Activated naive CD4-positive, alpha-beta T cell (primary cell): ENCODE data around the gene NPAS2.

ENCODE experiments used
- DNase-seq, 4 experiments: peaks; one replicate each; lab custom pipeline; 2025; lab: John Stamatoyannopoulos, UW

The NPAS2 gene

GRCh38 chr2:100882645-100883613, 63.0 kb downstream of the NPAS2 start:
- no peak for DNase-seq

GRCh38 chr2:100884145-100884621, 64.2 kb downstream of the NPAS2 start:
- no peak for DNase-seq

GRCh38 chr2:100886085-100886484, 66.1 kb downstream of the NPAS2 start:
- DNase-seq: no peak

- DNase-seq: no peak
Observed at GRCh38 chr2:100887039-100887578, 67.2 kb downstream of the NPAS2 start.

GRCh38 chr2:100887713-100888495, 68.0 kb downstream of the NPAS2 start:
- DNase-seq: no peak

- no peak for DNase-seq
Observed at GRCh38 chr2:100888601-100889000, 68.7 kb downstream of the NPAS2 start.

- DNase-seq: no peak
Observed at GRCh38 chr2:100889286-100889685, 69.3 kb downstream of the NPAS2 start.

GRCh38 chr2:100891906-100892642, 72.1 kb downstream of the NPAS2 start:
- no peak for DNase-seq

- DNase-seq: no peak
Observed at GRCh38 chr2:100893392-100894104, 73.6 kb downstream of the NPAS2 start.

- no peak for DNase-seq
Observed at GRCh38 chr2:100894105-100894795, 74.3 kb downstream of the NPAS2 start.

GRCh38 chr2:100894796-100895156, 74.8 kb downstream of the NPAS2 start:
- no peak for DNase-seq

GRCh38 chr2:100895402-100895801, 75.5 kb downstream of the NPAS2 start:
- no peak for DNase-seq

GRCh38 chr2:100895934-100896685, 76.2 kb downstream of the NPAS2 start:
- DNase-seq: no peak

GRCh38 chr2:100898035-100898665, 78.2 kb downstream of the NPAS2 start:
- no peak for DNase-seq

GRCh38 chr2:100900156-100900795, 80.3 kb downstream of the NPAS2 start:
- DNase-seq: no peak

GRCh38 chr2:100902817-100903405, 83.0 kb downstream of the NPAS2 start:
- DNase-seq: no peak

GRCh38 chr2:100903534-100904258, 83.8 kb downstream of the NPAS2 start:
- no peak for DNase-seq
